ENCODE data around the gene ROGDI. TPM values are rescaled to one million over a fixed set of nuclear protein-coding genes. Genes with fewer than 3 reads are reported as not detected.

The ROGDI gene
- total and polyA plus RNA-seq, 9 of the 15 experiments (the other 6 are each of a cell fraction or from before 2014, with no cell fraction given) = 0.97 to 37.3 (median 16.5) TPM

DNA sequence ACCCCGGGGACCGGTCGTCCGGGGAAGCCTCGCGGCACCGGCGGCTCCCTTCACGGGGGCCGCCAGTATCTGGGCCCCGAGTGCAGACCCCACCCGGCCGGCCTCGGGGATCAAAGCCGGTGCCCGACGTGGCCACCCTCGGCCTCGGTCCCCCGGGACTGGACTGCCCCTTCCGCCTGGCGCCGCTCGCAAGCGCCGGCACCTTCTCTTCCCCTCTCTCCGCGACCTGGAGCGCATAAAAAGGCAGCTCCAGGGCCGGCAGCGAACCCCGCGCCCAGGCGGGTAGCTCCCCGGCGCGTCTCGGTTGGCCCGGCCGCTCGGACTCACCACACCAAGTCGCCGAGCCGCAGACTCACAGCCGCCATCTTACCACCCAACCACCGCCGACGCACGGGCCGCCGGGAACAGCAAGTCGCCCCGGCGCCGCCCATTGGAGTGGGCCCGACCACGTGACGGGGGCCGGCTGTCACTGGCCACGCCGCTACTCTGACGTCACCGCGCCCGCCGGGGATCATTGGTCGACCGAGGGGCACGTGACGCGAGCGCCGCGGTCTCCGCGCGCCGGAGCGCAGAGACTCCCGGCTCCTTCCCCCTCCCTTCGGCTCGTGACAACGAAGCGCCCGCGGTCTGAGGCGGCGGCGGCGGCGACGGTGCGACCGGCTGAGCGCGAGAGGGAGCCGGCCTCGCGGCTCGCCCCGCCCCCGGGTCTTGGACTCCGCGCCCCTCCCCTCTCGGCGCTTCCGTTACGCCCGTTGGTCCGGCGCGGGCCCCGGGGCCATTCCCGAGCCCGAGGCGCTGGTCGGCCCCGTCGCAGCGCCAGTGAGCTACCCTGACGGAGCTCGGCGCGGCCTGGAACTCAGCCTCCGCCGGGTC is 44.7 kb upstream of the ROGDI start, which contains the start of the genes GLYR1 and UBN1 (continued):
- TF ChIP-seq, protein P1, sequence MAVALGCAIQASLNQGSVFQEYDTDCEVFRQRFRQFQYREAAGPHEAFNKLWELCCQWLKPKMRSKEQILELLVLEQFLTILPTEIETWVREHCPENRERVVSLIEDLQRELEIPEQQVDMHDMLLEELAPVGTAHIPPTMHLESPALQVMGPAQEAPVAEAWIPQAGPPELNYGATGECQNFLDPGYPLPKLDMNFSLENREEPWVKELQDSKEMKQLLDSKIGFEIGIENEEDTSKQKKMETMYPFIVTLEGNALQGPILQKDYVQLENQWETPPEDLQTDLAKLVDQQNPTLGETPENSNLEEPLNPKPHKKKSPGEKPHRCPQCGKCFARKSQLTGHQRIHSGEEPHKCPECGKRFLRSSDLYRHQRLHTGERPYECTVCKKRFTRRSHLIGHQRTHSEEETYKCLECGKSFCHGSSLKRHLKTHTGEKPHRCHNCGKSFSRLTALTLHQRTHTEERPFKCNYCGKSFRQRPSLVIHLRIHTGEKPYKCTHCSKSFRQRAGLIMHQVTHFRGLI (CRISPR knock-in tag; IDR thresholded peaks at IDR 0.05) = no peak
- TF ChIP-seq, protein P2, sequence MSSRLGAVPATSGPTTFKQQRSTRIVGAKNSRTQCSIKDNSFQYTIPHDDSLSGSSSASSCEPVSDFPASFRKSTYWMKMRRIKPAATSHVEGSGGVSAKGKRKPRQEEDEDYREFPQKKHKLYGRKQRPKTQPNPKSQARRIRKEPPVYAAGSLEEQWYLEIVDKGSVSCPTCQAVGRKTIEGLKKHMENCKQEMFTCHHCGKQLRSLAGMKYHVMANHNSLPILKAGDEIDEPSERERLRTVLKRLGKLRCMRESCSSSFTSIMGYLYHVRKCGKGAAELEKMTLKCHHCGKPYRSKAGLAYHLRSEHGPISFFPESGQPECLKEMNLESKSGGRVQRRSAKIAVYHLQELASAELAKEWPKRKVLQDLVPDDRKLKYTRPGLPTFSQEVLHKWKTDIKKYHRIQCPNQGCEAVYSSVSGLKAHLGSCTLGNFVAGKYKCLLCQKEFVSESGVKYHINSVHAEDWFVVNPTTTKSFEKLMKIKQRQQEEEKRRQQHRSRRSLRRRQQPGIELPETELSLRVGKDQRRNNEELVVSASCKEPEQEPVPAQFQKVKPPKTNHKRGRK (tag; IDR thresholded peaks at IDR 0.05) = no peak
- TF ChIP-seq IRF2 (CRISPR knock-in tag; IDR thresholded peaks at IDR 0.05) (no peak), BHLHE40 (IDR thresholded peaks at IDR 0.05; ENCODE audit: low read length) (peak; percentile 96), LARP7 (IDR thresholded peaks at IDR 0.05) (no peak), CTBP1 (IDR thresholded peaks at IDR 0.05; ENCODE audit: borderline replicate concordance) (peak; percentile 93), CSDE1 (IDR thresholded peaks at IDR 0.05) (no peak), NFRKB (IDR thresholded peaks at IDR 0.05; ENCODE audit: low read depth) (peak; percentile 88), EHMT2 (IDR thresholded peaks at IDR 0.05) (no peak), ZNF780A (CRISPR knock-in tag; IDR thresholded peaks at IDR 0.05) (no peak), CBX1 (IDR thresholded peaks at IDR 0.05; ENCODE audit: low read depth) (peak; percentile 78; the same call in 1 of the 2 replicates), MTA3 (IDR thresholded peaks at IDR 0.05; ENCODE audit: borderline replicate concordance) (peak; percentile 73; the same call in 1 of the 2 replicates)
- TF ChIP-seq, protein P3, sequence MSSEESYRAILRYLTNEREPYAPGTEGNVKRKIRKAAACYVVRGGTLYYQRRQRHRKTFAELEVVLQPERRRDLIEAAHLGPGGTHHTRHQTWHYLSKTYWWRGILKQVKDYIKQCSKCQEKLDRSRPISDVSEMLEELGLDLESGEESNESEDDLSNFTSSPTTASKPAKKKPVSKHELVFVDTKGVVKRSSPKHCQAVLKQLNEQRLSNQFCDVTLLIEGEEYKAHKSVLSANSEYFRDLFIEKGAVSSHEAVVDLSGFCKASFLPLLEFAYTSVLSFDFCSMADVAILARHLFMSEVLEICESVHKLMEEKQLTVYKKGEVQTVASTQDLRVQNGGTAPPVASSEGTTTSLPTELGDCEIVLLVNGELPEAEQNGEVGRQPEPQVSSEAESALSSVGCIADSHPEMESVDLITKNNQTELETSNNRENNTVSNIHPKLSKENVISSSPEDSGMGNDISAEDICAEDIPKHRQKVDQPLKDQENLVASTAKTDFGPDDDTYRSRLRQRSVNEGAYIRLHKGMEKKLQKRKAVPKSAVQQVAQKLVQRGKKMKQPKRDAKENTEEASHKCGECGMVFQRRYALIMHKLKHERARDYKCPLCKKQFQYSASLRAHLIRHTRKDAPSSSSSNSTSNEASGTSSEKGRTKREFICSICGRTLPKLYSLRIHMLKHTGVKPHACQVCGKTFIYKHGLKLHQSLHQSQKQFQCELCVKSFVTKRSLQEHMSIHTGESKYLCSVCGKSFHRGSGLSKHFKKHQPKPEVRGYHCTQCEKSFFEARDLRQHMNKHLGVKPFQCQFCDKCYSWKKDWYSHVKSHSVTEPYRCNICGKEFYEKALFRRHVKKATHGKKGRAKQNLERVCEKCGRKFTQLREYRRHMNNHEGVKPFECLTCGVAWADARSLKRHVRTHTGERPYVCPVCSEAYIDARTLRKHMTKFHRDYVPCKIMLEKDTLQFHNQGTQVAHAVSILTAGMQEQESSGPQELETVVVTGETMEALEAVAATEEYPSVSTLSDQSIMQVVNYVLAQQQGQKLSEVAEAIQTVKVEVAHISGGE (CRISPR knock-in tag; IDR thresholded peaks at IDR 0.05) = no peak
- TF ChIP-seq, protein P4, sequence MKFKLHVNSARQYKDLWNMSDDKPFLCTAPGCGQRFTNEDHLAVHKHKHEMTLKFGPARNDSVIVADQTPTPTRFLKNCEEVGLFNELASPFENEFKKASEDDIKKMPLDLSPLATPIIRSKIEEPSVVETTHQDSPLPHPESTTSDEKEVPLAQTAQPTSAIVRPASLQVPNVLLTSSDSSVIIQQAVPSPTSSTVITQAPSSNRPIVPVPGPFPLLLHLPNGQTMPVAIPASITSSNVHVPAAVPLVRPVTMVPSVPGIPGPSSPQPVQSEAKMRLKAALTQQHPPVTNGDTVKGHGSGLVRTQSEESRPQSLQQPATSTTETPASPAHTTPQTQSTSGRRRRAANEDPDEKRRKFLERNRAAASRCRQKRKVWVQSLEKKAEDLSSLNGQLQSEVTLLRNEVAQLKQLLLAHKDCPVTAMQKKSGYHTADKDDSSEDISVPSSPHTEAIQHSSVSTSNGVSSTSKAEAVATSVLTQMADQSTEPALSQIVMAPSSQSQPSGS (CRISPR knock-in tag; IDR thresholded peaks at IDR 0.05) = peak; percentile 72; the same call in 1 of the 2 replicates
- TF ChIP-seq, protein P5, sequence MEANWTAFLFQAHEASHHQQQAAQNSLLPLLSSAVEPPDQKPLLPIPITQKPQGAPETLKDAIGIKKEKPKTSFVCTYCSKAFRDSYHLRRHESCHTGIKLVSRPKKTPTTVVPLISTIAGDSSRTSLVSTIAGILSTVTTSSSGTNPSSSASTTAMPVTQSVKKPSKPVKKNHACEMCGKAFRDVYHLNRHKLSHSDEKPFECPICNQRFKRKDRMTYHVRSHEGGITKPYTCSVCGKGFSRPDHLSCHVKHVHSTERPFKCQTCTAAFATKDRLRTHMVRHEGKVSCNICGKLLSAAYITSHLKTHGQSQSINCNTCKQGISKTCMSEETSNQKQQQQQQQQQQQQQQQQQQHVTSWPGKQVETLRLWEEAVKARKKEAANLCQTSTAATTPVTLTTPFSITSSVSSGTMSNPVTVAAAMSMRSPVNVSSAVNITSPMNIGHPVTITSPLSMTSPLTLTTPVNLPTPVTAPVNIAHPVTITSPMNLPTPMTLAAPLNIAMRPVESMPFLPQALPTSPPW (CRISPR knock-in tag; IDR thresholded peaks at IDR 0.05) = peak; percentile 70
- TF ChIP-seq, protein P6, sequence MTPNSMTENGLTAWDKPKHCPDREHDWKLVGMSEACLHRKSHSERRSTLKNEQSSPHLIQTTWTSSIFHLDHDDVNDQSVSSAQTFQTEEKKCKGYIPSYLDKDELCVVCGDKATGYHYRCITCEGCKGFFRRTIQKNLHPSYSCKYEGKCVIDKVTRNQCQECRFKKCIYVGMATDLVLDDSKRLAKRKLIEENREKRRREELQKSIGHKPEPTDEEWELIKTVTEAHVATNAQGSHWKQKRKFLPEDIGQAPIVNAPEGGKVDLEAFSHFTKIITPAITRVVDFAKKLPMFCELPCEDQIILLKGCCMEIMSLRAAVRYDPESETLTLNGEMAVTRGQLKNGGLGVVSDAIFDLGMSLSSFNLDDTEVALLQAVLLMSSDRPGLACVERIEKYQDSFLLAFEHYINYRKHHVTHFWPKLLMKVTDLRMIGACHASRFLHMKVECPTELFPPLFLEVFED (CRISPR knock-in tag; conservative IDR thresholded peaks at IDR 0.05) = no peak

Measured in K562 (cell line).